HG03066 (cell line): ENCODE data around the gene WDR76.
"Not testable (repeated sequence)": the region's sequence is repeated elsewhere in the genome, so short reads cannot be mapped to it uniquely, and the experiment has no call there.

Experiments
- ATAC-seq: cut with Tn5 transposase; IDR thresholded peaks from one replicate; pipeline ENCODE4 v1.9.1; 2021; ENCODE audit warnings: low read depth; ENCODE audit not compliant: unreplicated experiment

The WDR76 gene

DNA sequence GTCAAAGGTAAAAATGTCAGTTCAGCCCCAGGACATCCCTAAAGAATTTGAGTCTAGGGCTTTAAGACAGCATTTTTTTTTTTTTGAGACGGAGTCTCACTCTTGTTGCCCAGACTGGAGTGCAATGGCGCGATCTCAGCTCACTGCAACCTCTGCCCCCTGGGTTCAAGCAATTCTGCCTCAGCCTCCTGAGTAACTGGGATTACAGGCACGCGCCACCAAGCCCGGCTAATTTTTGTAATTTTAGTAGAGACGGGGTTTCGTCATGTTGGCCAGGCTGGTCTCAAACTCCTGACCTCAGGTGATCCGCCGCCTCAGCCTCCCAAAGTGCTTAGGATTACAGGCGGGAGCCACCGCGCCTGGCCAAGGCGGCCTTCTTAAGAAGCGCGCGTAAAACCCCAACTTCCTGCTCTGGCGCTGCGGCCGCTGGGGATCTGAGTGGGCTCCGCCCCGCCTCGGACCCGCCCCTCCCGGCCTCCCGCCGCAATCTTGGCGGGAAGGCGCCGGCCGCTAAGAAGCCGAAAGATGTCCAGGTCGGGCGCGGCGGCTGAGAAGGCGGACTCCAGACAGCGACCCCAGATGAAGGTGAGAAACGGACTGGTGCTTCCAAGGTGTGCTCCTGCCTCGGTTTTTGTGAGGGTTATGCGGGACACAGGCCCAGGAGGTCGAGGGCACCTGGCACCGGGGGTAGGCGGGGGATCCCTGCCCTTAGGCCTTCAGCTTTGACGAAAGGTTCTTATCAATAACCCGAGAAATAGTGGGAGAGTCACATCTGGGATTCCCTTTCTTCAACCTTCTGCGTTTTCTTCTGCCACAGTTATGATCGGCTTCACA is at the start of gene WDR76:
Gene WDR76 (plus strand): TSS at position 495 of the 834 bp plus-strand sequence. CDS start 31 bp downstream, at position 526.
- peak; percentile 51 for ATAC-seq

DNA sequence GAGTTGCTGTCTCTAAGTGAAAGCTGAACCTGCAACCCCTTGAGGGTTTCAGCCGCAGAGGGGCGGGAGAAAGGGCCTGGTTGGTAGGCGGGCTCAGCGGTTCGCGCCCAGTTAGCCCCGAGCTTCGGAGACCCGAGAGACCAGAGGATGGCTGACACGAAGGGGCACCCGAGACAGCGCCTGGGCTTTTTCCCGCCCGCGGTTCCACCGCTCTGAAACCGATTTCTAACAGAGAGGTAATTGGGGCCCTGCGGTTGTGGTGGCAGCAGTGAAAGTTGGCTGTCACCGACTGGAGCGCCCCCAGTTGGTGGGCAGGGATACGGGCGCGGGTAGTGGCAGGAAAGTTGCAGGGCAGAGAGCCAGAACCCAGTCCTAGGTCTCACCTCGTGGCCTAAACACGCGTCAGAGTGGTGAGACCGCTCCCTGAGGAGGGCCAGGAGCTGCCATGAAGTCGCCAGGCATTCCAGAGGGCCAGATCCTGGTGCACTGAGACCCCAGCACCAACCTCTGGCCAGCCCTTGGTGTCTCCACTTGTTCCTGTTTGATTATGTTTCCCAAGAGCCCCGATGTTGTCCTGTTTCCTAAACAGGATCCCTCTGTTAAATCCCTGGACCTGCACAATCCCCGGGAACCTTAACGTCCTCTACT is 49.4 kb upstream of the WDR76 start:
- peak; percentile 47 for ATAC-seq

DNA sequence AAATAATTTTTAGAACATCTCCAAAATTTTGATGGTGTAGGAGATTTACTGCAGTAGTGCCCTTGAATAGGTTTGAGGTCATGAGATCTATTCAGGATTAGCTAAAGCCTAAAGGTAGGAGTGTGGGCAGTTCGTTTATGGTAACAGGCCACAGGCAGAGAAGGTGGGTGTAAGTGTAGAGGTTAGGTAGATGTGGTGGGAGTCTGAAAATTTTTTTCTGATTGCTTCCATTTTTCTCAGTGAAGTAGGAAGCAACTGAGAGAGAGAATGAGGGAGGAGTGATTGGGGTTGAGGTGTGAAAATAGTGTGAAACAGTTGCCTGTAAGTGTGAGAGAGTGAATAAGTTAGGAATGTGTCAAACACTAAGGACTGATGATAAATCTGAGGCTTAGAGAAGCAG is 47.8 kb upstream of the WDR76 start:
- ATAC-seq: no peak

DNA sequence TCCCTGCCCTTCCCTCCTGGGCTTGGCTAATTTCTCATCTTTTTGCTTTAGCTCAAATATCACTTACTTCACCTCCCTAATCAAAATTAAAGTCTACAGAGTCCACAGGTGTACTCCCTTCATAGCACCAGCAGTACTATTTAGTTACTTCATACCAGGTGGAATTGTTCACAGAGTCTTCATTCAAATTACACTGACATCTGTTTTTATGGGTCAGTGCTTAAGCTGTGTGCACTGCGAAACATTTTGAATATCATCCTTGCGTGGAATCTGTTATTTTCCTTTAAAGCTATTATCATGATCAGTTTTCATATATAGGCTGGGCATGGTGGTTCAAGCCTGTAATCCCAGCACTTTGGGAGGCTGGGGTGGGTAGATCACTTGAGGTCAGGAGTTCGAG is 37.4 kb upstream of the WDR76 start:
- ATAC-seq: no peak

DNA sequence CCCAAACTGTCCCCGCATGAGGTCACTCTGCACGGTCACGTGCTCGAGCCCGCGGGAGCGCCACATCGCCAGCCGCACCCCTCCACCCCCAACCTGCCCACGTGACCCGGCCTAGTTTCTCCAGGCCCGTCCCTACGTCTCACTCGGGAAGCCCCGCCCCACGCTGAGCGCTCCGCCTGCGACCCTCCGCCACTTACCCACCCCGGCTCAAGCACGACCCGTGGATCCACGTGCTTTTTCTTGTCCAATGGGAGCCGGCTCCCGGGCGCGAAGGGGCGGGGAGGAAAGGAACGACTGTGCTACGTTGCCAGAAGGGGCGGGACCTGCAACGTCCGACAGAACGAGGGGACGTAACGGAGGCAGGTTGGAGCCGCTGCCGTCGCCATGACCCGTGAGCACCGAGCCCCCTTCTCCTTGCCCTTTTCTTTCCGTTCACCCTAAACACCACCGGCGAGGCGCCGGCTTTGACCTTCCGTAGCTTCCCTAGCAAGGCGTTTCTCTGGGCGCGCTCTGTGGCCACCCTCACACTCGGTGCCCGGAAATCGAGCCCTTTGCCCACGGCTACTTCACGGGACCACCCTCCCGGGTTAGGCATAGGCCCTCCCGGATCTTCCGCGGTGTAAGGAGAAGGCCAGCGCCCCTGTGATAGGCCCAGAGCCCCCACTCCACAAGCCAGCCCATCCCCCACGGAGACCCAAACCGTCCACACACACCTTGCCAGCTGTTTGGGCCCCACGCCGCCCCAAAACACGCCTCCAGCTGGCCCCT is 34.6 kb upstream of the WDR76 start, which contains the start of gene SERF2:
Gene SERF2 (plus strand): TSS at position 328 of the 768 bp plus-strand sequence. CDS start 57 bp downstream, at position 385.
- ATAC-seq: peak; percentile 69

DNA sequence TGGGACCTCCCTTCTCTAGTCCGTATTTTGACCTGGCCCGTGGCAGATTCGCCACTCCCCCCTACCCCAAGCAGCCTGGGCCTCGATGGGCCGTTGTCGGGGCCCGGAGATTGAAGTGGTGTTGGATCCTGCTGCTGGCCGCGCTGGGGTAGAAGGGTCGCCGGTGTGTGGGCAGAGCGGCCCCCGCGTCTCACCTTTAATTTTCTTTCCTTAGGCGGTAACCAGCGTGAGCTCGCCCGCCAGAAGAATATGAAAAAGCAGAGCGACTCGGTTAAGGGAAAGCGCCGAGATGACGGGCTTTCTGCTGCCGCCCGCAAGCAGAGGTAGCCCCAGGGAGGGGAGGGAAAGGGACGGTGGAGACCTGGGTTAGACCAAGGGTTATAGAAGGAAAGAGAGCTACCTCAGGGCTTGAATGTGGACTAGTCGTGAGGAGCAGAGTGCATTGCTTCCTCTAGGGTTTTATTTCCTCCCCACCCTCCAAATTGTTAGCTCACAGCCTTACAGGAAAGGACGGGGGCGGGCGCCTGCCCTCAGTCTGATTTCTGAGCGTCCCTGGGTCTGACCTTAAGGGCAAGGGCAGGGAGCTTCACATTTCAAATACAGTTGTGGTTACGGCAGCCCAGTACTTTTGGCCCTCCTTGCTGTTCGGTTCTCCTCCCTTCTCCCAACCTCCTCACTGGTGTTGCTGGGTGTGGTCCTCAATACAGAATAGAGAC is 33.9 kb upstream of the WDR76 start:
- no peak for ATAC-seq

DNA sequence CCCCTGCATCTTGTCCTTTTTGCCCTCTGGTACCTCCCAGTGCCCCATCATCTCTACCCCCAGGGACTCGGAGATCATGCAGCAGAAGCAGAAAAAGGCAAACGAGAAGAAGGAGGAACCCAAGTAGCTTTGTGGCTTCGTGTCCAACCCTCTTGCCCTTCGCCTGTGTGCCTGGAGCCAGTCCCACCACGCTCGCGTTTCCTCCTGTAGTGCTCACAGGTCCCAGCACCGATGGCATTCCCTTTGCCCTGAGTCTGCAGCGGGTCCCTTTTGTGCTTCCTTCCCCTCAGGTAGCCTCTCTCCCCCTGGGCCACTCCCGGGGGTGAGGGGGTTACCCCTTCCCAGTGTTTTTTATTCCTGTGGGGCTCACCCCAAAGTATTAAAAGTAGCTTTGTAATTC is 33.2 kb upstream of the WDR76 start:
- ATAC-seq: no peak

DNA sequence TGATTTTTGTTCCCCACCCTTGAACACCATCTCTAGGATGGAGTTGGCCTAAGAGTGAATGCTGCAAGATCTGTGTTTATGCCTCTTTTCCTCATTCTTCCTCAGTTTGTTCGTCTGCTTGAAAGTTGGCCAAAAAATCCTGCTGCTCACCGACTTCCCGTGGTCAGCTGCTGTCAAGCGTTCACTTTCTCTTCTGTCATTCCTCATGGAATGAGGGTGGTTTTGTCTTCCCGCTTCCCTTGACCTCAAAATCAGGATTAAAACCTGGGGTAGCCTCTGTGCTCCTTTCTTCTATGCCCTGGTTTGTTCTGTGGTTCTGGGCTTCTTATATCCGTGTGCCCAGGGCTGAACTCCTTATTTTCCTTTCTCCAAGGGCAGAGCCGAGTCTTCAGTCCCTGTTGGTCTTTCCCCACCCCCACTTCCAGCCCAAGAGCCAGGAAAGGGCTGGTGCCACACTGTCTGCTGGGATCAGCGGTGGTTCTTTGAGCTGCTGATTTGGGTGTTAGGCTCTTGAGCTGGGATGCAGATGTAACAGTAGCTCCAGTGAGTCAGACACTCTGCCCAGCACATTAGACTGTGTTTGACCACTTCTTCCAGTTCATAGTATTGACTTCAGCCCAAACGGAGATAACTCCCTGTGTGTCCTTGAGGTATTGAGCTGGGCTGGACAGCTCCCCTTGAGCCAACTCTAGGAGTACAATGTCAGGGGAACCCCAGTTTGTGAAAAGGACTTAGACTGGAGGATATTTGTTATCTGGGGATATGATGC is 32.3 kb upstream of the WDR76 start:
- ATAC-seq: no peak

DNA sequence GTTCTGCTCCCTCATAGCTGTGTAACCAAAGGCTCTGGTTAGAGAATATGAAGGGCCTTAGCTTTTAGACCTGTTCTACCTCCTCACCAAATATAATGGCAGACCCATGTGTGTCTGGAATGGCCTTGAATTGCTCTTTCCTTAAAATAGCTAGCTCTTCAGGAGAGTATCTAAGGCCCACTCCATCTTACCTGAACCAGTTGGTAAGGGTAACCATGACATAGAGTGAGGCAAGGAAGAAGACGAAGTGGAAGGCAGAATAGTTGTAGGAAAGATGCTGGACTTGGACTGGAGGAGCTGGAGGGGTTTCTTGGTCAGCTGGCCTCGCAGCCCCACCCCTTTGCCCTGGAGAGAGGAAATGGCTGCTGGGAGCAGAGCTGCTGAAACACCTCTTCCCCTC is 31.6 kb upstream of the WDR76 start:
- no peak for ATAC-seq

DNA sequence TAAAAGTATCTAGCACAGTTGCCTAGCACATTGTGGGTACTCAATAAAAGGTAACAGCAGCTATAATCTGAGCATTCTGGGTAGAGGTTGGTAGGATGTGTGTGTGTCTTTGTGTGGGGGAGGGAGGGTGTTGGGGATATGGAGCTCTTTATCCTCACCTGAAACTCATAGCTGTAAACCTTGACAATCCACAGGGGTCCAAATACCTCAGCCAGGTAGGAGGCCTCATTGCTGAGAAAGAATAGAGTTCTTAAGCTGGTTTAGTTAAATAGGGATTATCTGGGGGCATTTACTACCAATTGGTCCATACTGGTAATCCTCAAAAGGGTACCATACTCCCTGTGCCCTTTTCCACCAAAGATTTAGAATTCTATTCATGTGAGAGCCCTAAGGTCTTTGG is 30.8 kb upstream of the WDR76 start:
- no peak for ATAC-seq

DNA sequence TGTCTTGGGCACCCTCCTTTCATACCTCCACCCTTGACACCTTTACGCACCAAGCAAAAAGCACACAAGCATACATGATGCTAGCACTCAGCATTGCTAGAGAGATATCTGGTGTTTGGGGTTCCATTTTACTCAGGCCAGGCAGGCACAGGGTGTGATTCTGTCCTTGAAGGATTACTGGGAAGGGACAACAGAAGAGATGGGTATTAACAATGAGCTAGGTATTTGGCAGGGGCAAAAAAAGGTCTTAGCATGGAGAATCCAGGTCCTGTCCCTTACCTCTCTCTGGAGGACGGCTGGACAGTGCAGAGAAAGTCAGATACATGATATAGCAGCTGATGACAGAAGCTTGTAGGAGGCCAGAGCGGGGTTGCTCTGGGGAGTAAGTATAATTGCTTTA is 30.2 kb upstream of the WDR76 start:
- no peak for ATAC-seq

DNA sequence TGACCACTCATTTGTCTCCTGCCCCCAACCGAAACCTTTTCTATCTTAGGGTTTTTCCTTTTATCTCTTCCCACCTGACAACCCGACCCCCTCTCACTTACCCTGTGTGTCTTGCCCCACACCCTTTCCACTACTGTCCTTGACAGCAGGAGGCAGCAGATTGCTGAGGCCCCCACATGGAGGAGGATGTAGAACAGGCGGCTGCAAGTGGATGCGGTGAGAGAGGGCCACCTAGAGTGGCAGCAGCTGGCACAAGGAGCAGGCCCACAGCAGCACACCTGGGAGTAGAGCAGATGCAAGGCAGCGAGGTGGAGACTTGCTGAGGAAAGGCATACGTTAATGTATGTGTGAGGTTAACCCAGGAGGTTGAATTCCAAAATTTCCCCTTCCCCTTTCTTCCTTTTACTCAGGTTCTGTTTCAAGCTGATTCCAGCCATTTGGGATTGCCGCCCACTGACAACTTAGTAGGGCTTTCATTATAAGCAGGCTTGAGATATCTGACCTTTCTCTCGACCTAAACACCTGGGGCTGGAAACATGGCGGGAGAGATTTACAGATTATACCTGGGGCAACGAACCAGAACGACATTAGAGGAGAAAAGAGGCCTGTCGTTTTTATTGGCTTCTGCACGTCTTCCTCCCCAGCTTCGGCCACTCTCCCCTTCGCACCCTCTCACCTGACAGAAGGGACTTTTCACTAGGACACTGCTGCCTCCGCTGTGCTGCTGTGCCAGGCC is 27.4 kb upstream of the WDR76 start:
- no peak for ATAC-seq

DNA sequence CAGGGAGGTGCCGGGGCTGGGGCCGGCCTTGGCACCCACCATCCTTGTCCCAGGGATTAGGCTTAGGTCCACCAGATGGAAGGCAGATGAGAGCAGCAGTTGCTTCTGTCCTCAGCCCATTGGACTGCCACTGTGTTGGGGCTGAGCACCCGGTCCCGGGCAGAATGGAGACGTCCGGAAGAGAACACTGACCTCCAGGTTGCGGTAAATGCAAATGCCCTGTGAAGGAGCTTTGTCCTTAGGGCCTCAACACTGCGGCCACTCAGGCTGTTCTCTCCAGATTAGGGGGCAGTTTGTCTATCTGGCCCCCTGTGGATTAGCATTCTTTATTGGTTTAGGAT is 26.9 kb upstream of the WDR76 start, which contains the start of gene SERINC4:
Gene SERINC4 (minus strand): TSS at position 276 of the 341 bp plus-strand sequence. CDS start 234 bp downstream, at position 42.
- no peak for ATAC-seq

DNA sequence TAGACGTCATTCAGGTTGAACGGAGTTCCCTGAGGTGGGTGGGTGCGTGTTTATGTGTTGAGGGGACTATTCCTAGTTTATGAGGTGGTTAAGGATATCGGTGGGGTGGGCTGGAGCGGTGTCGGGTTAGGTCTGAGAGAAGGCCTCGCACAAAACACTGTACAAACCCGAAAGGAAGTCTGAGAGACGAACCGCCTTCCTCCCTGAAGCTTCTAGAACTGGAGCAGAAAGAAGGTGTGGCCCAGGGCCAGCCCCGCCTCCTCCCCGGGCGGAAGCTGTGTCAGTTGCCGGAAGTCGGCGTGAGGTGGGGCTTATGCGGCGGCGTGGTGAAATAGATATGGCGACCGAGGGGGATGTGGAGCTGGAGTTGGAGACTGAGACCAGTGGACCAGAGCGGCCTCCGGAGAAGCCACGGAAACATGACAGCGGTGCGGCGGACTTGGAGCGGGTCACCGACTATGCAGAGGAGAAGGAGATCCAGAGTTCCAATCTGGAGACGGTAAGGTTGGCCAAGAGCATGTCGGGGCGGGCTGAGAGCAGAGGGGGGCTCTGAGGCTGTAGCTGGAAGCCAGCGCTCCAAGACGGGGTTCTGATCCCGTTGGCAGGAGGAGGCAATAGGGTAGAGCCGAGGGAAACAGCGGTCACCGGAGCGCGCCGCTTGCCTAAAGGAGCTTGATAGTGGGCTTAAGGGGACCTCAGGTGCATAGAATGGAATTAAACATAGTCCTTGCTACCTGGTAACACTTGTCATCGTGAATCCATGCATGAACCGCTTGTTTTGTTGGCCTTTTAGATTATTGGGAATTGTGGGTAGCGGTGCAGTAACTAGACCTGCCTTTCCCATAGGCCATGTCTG is 26.3 kb upstream of the WDR76 start, which contains the start of gene HYPK:
Gene HYPK (plus strand): TSS at position 314 of the 856 bp plus-strand sequence. CDS start 24 bp downstream, at position 338.
- peak; percentile 79 for ATAC-seq

DNA sequence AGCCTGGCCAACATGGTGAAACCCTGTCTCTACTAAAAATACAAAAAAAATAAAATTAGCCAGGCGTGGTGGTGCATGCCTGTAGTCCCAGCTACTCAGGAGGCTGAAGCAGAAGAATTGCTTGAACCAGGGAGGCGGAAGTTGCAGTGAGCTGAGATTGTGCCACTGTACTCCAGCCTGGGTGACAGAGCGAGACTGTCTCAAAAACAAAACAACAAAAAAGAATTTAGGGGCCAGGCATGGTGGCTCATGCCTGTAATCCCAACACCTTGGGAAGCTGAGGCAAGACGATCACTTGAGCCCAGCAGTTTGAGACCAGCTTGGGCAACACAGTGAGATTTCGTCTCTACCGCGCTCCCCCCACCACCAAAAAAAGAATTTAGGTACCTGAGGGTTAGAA is 24.1 kb upstream of the WDR76 start:
- not testable (repeated sequence) for ATAC-seq

DNA sequence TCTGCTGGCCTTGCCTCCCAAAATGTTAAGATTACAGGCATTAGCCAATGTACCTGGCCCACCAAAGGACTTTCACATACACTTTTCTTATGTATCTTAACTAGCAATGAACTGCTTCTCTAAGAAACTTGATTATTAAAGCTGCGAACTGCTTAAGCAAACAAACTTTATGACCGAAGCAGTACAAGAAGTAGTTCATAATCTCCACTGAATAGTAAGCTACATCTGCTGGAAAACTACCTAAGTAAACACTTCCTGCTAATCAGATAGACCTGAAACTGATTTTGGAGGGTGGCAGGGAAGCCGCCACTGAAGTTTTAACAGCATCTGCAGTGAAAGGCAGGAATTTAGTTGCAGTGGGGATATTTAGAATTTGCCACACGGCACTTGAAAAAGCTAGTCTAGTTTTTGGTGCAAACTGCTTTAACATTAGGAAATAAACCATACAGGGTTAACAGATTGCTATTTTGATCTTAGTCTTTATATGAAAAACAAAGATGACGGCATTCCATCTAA is 18.3 kb upstream of the WDR76 start:
- ATAC-seq: no peak

DNA sequence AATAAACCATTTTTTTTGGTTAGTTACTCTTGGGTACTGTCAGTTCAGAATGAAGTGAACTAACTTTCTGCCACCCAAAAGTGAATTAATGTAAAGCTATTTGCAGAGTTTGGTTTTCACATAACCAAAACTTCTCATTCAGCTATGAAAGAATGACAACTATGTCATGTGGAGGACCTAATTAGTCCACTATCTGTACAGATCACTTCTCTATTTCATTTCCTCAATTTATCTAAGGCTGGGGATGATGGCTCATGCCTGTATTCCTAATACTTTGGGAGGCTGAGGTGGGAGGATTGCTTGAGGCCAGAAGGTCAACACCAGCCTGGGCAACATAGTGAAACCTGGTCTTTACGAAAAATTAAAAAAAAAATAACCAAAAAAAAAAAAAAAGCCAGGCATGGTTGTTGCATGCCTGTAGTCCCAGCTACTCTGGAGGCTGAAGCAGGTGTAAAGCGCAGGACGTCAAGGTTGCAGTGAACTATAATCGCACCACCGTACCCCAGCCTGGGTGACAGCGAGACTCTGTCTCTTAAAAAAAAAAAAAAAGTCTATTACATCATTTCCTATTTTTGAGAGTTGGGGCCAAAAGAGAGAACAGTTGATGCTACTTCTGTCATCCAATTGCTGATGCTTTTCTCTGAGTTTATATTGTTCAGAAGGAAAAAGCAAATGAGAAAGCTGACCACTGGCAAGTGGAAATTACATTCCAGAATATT is 17.7 kb upstream of the WDR76 start:
- peak; percentile 81 for ATAC-seq
